Naive B cell (primary cell): ENCODE data around the gene CRAT. TPM values are rescaled to one million over a fixed set of nuclear protein-coding genes. Genes with fewer than 3 reads are reported as not detected.
"Not testable (repeated sequence)": the region's sequence is repeated elsewhere in the genome, so short reads cannot be mapped to it uniquely, and the experiment has no call there.

ENCODE experiments used
- ATAC-seq, 2 donors: fragments of 150-1000 bp; cut with Tn5 transposase; 2 replicates each; pipeline ENCODE4 v1.10.0; 2021; ENCODE audit warnings: low read depth in 2 of 2, mild to moderate bottlenecking in 2 of 2, moderate library complexity in 2 of 2
- DNase-seq: peaks from one replicate; pipeline ENCODE4 v3.0.0; 2022
- H3K27ac Mint-ChIP-seq, 6 donors: one replicate each; pipeline ENCODE4 v1.8.0; 2020 to 2022; ENCODE audit warnings: mild to moderate bottlenecking in 6 of 6, mixed read lengths in 6 of 6, moderate library complexity in 5 of 6, inconsistent platforms in 2 of 6
- H3K27me3 Mint-ChIP-seq, 3 donors: one replicate each; pipeline ENCODE4 v1.8.0; 2021 to 2022; ENCODE audit warnings: mixed read lengths in 3 of 3, mild to moderate bottlenecking in 1 of 3
- H3K36me3 Mint-ChIP-seq, 2 donors: one replicate each; pipeline ENCODE4 v1.8.0; 2020 to 2022; ENCODE audit warnings: mixed read lengths in 2 of 2, inconsistent platforms in 1 of 2, mild to moderate bottlenecking in 1 of 2
- H3K4me1 Mint-ChIP-seq, 3 donors: one replicate each; pipeline ENCODE4 v1.8.0; 2020 to 2022; ENCODE audit warnings: mixed read lengths in 3 of 3, inconsistent platforms in 1 of 3, mild to moderate bottlenecking in 1 of 3, moderate library complexity in 1 of 3
- H3K4me3 Mint-ChIP-seq, 8 donors: one replicate each; pipeline ENCODE4 v1.8.0; 2020 to 2022; ENCODE audit warnings: mild to moderate bottlenecking in 8 of 8, mixed read lengths in 8 of 8, moderate library complexity in 8 of 8, inconsistent platforms in 2 of 8
- H3K9me3 Mint-ChIP-seq, 7 donors: one replicate each; pipeline ENCODE4 v1.8.0; 2020 to 2022; ENCODE audit warnings: mixed read lengths in 7 of 7, mild to moderate bottlenecking in 5 of 7, inconsistent platforms in 2 of 7, moderate library complexity in 1 of 7
- polyA plus RNA-seq, 6 donors: library from polyadenylated mRNA; unstranded; fragments of 300-500 nt; fragmentation: Illumina TruSeq; gene quantifications; one replicate each; pipeline ENCODE4 v1.2.3, GENCODE V29; 2021; ENCODE audit warnings: low read depth in 6 of 6

The CRAT gene
- polyA plus RNA-seq, 6 donors from 2014 or later: 4.5 to 11.0 (median 7.5) TPM

GRCh38 chr9:129133082-129133481 lies 22.5 kb upstream of the CRAT start:
- DNase-seq (no peak), ATAC-seq (no peak)
- Mint-ChIP-seq H3K27me3 (no peaks in the 10 kb centered on the region), H3K4me1 (peaks cover 5 to 7% (median 7%) of the 10 kb centered on the region in 3 donors), H3K9me3 (no peaks in the 10 kb centered on the region), H3K36me3 (peaks cover 6 to 8% of the 10 kb centered on the region in 2 donors), H3K4me3 (no peak overlapping the region), H3K27ac (no peak overlapping the region)

GRCh38 chr9:129131300-129132145 lies 20.9 kb upstream of the CRAT start:
- H3K36me3 Mint-ChIP-seq: peaks cover 6 to 8% of the 10 kb centered on the region in 2 donors
- DNase-seq: peak; percentile 77
- H3K27ac Mint-ChIP-seq: peak overlapping the region in 2 of 6 donors; percentile 63 to 80
- H3K27me3 Mint-ChIP-seq: no peaks in the 10 kb centered on the region
- peak overlapping the region in 1 of 8 donors; percentile 25 for H3K4me3 Mint-ChIP-seq
- ATAC-seq: peak; percentile 98 to 99
- peaks cover 5 to 7% (median 7%) of the 10 kb centered on the region in 3 donors for H3K4me1 Mint-ChIP-seq
- no peaks in the 10 kb centered on the region for H3K9me3 Mint-ChIP-seq

GRCh38 chr9:129130791-129131190 lies 20.2 kb upstream of the CRAT start:
- no peak for DNase-seq
- Mint-ChIP-seq H3K27me3 (no peaks in the 10 kb centered on the region), H3K36me3 (peaks cover 6 to 8% of the 10 kb centered on the region in 2 donors), H3K4me3 (no peak overlapping the region), H3K9me3 (no peaks in the 10 kb centered on the region), H3K4me1 (peaks cover 5 to 7% (median 7%) of the 10 kb centered on the region in 3 donors), H3K27ac (peak overlapping the region in 1 of 6 donors; percentile 21)
- no peak for ATAC-seq

DNA sequence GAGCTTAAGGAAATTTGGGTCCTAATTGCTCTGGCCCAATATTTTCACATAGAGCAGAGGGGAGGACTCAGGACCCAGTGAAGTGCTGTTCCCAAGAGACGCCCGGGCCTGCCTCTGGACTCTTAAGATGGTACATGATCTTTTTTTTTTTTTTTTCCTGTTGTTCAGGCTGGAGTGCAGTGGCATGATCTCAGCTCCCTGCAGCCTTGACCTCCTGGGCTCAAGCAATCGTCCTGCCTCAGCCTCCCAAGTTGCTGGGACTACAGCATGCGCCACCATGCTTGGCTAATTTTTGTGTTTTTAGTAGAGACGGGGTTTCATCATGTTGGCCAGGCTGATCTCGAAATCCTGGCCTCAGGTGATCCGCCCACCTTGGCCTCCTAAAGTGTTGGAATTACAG lies 19.7 kb upstream of the CRAT start:
- not testable (repeated sequence) for H3K4me3 Mint-ChIP-seq, H3K36me3 Mint-ChIP-seq, H3K9me3 Mint-ChIP-seq, ATAC-seq, DNase-seq, H3K27me3 Mint-ChIP-seq, H3K4me1 Mint-ChIP-seq
- H3K27ac Mint-ChIP-seq: peak overlapping the region in 1 of 6 donors; percentile 21

- Mint-ChIP-seq H3K4me1 (peaks cover 5 to 7% (median 7%) of the 10 kb centered on the region in 3 donors), H3K27me3 (no peaks in the 10 kb centered on the region), H3K4me3 (no peak overlapping the region), H3K27ac (peak overlapping the region in 1 of 6 donors; percentile 51), H3K9me3 (no peaks in the 10 kb centered on the region), H3K36me3 (peaks cover 5 to 7% of the 10 kb centered on the region in 2 donors)
- ATAC-seq (no peak), DNase-seq (no peak)
These were observed 18.1 kb upstream of the CRAT start for GRCh38 chr9:129128689-129129088.

DNA sequence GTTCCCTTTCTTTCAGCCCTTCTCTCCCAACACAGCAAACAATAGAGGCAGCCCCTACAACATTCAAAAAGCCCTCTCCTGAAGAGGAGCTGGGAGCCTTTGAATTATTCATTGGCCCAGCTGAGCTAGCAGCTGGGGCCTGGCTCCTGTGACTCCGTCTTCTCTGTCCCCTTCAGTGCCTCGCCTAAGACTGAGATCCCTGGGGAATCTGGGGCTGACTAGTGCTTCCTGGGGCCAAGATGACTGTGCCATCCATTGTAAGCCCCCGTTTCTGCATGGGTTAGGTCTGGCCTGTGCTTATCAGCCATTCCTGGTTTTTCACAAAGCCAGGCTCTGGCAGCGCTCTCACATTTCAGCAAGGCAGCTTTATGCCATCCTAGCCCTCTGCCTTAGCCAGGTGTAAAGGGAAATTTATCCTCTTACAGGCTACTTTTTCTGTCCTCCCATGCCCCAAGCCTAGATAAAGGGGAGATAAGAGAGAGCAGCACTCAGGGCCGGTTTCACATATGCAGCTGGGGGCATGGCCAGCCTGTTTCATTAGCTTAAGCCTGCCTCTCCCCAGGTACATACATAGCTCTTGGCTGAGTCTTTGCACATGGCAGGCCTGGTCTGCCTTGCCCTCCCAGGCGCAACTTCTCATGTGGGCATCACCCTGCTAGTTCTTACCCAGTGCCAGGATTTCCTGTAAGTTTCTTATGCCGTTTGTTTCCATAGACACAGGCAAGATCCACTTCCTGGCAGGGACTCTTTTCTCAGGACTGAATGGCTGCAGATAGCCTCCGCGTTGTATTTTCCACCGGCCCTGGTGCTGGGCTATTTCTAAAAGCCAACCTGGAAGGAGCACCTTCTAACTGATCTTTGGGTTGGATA lies 16.4 kb upstream of the CRAT start:
- H3K9me3 Mint-ChIP-seq: no peaks in the 10 kb centered on the region
- no peak for ATAC-seq
- no peaks in the 10 kb centered on the region for H3K27me3 Mint-ChIP-seq
- no peak for DNase-seq
- H3K36me3 Mint-ChIP-seq: peaks cover 0 to 4% of the 10 kb centered on the region in 2 donors
- H3K27ac Mint-ChIP-seq: peak overlapping the region in 1 of 6 donors; percentile 22
- no peak overlapping the region for H3K4me3 Mint-ChIP-seq
- H3K4me1 Mint-ChIP-seq: peaks cover 5 to 7% (median 7%) of the 10 kb centered on the region in 3 donors

DNA sequence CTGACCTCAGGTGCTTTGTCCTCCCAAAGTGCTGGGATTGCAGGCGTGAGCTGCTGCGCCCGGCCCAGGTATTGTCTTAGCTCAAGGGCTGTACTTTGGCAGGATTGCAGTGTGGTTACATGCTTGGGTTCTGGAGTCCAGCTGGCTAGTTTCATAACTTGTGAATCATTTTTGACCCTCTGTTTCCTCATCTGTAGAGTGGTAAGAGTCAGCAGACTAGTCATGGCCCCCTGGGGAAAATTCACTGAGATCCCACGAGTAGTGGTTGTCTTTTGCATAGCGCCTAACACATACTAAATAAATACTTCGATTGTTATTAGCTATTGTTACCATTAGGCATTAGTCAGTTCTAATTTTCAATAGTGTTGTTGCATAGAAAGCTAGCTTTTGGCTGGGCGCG lies 14.9 kb upstream of the CRAT start:
- no peak overlapping the region for H3K27ac Mint-ChIP-seq
- H3K36me3 Mint-ChIP-seq: peaks cover 7 to 8% of the 10 kb centered on the region in 2 donors
- DNase-seq (no peak), ATAC-seq (no peak)
- H3K4me3 Mint-ChIP-seq: no peak overlapping the region
- peaks cover 0 to 10% (median 0%) of the 10 kb centered on the region in 3 donors for H3K4me1 Mint-ChIP-seq
- H3K27me3 Mint-ChIP-seq: no peaks in the 10 kb centered on the region
- no peaks in the 10 kb centered on the region for H3K9me3 Mint-ChIP-seq

DNA sequence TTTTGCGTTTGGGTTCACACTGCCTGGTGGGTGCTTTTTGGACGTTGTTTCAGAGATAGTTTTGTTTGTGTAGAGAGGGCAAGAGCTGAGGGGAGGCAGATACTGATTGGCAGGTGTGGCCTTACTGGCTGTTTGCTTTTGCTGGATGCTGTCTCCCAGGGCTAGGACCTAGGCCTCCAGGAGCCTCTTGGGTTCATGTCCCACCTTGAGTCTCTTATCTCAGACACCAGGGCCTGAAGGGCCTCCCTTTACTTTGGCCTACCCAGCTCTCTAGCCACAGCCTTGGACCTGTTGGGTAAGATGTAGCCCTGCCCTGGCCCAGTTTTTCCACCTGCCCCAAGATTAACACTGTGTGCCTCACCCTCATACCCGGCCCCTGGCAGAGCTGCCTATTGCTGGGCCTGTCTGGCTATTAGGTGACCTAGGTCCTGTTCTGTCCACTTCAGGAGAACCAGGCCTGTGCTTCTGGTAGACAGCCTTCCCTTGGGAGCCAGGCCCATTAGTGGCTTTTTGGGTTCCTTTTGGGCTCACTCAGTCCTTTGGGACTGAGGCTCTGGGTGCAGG lies 14.0 kb upstream of the CRAT start:
- Mint-ChIP-seq H3K9me3 (no peaks in the 10 kb centered on the region), H3K27ac (no peak overlapping the region), H3K4me1 (peaks cover 0 to 14% (median 0%) of the 10 kb centered on the region in 3 donors), H3K36me3 (peaks cover 7 to 8% of the 10 kb centered on the region in 2 donors), H3K4me3 (no peak overlapping the region), H3K27me3 (no peaks in the 10 kb centered on the region)
- ATAC-seq (no peak), DNase-seq (no peak)

DNA sequence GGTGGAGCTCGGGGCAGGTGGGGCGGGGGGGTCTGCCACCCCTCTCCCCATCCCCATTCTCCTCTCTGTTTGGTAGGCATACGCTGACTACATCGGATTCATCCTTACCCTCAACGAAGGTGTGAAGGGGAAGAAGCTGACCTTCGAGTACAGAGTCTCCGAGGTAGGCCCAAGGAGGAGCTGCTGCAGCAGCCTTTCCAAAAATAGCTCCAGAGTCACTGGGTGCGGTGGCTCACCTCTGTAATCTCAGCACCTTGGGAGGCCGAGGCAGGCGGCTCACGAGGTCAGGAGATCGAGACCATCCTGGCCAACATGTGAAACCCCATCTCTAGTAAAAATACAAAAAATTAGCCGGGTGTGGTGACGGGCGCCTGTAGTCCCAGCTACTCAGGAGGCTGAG lies 12.4 kb upstream of the CRAT start:
- not testable (repeated sequence) for H3K36me3 Mint-ChIP-seq, H3K9me3 Mint-ChIP-seq, H3K27me3 Mint-ChIP-seq, H3K27ac Mint-ChIP-seq, DNase-seq, ATAC-seq, H3K4me3 Mint-ChIP-seq
- peaks cover 0 to 18% (median 0%) of the 10 kb centered on the region in 3 donors for H3K4me1 Mint-ChIP-seq

DNA sequence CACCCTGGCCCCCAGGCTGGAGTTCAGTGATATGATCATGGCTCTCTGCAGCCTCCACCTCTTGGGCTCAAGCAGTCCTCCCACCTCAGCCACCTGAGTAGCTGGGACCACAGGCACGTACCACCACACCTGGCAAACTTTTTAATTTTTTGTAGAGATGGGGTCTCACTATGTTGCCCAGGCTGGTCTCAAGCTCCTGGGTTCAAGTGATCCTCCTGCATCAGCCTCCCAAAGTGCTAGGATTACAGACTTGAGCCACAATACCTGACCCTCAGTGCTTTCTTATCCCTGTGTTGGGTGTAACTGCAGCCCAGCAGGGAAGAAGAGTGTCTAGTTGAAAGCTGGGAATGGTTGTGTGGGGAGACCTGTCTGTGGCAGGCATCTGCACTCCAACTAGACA lies 11.5 kb upstream of the CRAT start:
- Mint-ChIP-seq H3K27me3 (no peaks in the 10 kb centered on the region), H3K27ac (no peak overlapping the region), H3K9me3 (no peaks in the 10 kb centered on the region), H3K4me3 (no peak overlapping the region), H3K36me3 (peaks cover 7 to 8% of the 10 kb centered on the region in 2 donors), H3K4me1 (peaks cover 0 to 21% (median 0%) of the 10 kb centered on the region in 3 donors)
- ATAC-seq (no peak), DNase-seq (no peak)

GRCh38 chr9:129121483-129121882 lies 10.9 kb upstream of the CRAT start:
- peak overlapping the region in 2 of 6 donors; percentile 28 to 65 for H3K27ac Mint-ChIP-seq
- no peak overlapping the region for H3K4me3 Mint-ChIP-seq
- no peak for ATAC-seq
- no peaks in the 10 kb centered on the region for H3K9me3 Mint-ChIP-seq
- H3K27me3 Mint-ChIP-seq: no peaks in the 10 kb centered on the region
- DNase-seq: no peak
- peaks cover 7 to 8% of the 10 kb centered on the region in 2 donors for H3K36me3 Mint-ChIP-seq
- peaks cover 0 to 23% (median 0%) of the 10 kb centered on the region in 3 donors for H3K4me1 Mint-ChIP-seq

GRCh38 chr9:129118799-129119198 lies 8.2 kb upstream of the CRAT start:
- H3K4me3 Mint-ChIP-seq: no peak overlapping the region
- H3K9me3 Mint-ChIP-seq: no peaks in the 10 kb centered on the region
- peaks cover 5 to 7% of the 10 kb centered on the region in 2 donors for H3K36me3 Mint-ChIP-seq
- no peak for ATAC-seq
- DNase-seq: no peak
- no peak overlapping the region for H3K27ac Mint-ChIP-seq
- H3K27me3 Mint-ChIP-seq: no peaks in the 10 kb centered on the region
- H3K4me1 Mint-ChIP-seq: peaks cover 0 to 37% (median 11%) of the 10 kb centered on the region in 3 donors

- H3K36me3 Mint-ChIP-seq: no peaks in the 10 kb centered on the region
- peak overlapping the region in 1 of 6 donors; percentile 32 for H3K27ac Mint-ChIP-seq
- no peaks in the 10 kb centered on the region for H3K9me3 Mint-ChIP-seq
- H3K27me3 Mint-ChIP-seq: no peaks in the 10 kb centered on the region
- no peak for ATAC-seq
- peak overlapping the region in 4 of 8 donors; percentile 25 to 97 (median 54) for H3K4me3 Mint-ChIP-seq
- peaks cover 11 to 40% (median 32%) of the 10 kb centered on the region in 3 donors for H3K4me1 Mint-ChIP-seq
- DNase-seq: no peak
These were observed 3.2 kb upstream of the CRAT start for GRCh38 chr9:129113645-129114304.
